NCI-H2171 (cell line): ENCODE results near the gene HMGB3.
"Not testable (repeated sequence)": the region's sequence is repeated elsewhere in the genome, so short reads cannot be mapped to it uniquely, and the experiment has no call there.

Experiments used
- DNase-seq: peaks from one replicate; lab custom pipeline; 2025; lab: John Stamatoyannopoulos, UW

HMGB3 gene

DNA sequence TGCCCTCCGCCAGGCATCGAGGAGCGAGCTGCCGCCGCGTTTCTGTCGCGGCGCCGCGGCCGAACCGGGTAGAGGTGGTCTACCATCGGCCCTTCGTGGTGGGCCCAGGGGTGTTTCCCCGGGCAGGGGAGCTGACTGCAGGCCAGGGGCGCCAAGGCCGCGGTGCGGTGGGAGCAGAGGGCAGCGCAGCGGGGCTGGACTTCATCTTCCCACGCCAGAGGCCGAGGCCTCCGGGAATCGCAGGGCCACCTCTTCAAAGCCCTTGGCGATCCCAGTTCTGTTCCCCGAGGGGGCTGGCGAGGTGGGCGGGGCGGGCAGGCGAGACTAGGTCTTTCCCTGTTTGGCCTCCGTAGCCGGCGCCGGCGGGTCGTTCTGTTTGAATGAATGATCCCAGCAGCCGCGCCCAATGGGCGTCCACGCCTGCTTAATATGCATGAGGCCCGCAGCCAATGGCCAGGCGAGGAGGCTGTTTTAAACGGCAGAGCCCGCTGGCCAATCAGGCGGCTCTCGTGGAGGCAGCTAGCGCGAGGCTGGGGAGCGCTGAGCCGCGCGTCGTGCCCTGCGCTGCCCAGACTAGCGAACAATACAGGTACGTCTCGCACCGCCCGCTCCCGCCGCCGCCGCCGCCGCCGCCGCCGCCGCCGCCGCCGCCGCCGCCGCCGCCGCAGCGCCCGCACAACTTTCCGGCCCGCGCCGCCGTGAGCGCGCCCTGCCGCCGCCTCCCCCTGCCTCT lies at the start of gene HMGB3:
Gene HMGB3 (plus strand): TSS at position 548 of the 733 bp plus-strand sequence. CDS start 2,265 bp downstream, outside the sequence.
- peak; percentile 86 for DNase-seq

DNA sequence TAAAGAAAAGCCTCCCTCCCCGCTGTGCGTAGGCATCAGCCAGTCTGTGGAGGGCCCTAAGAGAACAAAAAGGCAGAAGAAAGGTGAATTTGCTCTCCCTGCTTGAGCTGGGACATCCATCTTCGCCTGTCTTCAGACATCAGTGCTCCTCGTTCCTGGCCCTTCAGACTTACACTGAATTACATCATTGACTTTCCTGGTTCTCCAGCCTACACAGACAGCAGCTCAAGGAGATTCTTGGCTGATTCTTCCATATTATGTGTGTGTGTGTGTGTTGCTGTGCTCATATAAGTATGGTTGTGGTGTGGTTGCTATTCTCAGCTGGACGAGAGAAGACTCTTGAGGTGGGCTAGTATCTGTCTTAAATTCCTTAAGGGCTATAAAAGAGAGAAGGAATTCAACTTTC lies 49.2 kb upstream of the HMGB3 start:
- no peak for DNase-seq

DNA sequence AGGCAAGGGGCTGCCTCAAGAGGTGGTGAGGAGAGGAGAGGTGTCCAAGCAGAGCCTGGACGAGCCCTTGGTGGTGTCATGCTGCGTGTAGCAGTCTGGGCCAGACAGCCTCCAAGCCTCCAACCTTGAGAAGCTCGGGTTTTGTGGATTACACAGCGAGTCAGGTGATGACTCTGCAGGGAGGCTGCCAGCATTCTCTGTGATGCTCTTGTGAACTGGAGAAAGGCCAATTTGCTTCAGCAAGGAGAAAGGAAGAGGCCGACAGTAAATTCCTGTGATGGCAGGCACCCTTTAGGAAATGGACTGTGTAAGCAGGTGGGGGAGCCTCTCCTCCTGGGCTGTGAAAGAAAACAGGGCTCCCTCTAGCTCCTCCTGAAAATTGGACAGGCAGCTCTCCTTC lies 48.7 kb upstream of the HMGB3 start:
- no peak for DNase-seq

DNA sequence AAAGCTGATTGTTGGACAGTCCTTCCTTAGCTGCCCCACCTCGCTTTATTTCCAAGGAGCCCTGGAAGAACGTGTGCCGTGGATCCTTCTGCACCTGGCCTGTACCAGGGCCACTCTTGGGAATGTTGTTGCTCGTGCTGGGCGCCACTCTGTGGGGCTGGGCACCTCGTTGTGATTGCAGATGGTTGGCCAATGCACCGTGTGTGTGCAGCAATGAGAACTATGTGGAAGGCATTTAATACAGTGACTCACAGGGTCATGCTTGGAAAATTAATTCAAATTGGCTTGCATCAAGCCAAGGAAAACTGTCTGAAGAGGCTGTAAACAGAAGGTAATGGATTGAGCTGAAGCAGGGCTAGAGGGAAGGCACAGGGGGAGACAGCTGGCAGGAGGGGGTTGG lies 47.7 kb upstream of the HMGB3 start:
- no peak for DNase-seq

- DNase-seq = no peak
Measured at GRCh38 chrX:150936556-150936955, 46.6 kb upstream of the HMGB3 start.

DNA sequence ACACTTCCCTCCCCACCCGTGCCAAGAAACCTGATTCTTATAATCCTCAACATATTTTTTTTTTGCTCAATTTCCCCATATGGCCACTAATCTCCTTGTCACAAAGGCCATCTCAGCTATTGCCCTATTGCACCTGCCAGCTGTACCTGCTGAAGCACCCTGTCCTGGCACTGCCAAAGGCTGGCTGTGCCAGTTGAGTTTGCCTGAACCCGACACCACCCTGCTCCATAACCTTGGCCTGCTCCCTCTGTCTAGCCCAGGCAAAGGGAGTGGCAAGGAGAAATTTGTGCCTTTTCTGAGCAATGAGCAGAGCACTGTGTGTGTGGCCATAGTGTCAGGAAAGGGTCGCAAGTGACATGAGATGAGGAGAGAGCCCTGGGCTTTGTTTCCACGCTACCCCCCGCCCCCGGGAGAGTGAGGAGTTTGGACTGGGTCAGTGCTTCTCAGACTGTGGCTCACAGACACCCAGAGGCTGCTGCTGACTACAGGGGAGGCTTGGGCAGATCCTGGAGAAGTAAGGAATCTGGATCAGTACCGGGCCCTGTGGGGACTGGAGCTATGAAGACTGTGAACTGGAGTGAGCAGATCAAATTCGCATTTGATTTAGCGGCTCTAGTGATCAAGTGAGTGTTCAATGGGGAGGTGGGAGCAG lies 42.2 kb upstream of the HMGB3 start:
- peak; percentile 19 for DNase-seq

DNA sequence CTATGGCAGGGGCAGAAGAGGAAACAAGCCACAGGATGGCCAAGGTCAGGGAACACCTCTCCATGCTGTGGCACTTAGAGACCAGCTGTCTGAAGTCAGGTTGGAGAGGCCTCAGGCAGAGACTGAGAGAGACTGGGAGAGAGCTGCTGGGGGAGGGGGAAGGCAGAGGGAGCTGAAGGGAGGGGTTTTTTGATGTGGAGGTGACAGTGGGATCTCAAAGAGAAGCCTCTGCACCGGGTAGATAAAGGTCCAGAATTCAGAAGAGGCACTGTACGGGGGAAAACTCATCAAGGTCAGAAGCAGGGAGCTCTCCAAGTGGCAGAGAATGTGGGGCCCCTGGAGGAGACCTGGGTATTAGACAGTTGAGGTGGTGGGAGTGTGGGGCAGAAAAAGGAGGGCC lies 41.6 kb upstream of the HMGB3 start:
- DNase-seq = no peak

DNA sequence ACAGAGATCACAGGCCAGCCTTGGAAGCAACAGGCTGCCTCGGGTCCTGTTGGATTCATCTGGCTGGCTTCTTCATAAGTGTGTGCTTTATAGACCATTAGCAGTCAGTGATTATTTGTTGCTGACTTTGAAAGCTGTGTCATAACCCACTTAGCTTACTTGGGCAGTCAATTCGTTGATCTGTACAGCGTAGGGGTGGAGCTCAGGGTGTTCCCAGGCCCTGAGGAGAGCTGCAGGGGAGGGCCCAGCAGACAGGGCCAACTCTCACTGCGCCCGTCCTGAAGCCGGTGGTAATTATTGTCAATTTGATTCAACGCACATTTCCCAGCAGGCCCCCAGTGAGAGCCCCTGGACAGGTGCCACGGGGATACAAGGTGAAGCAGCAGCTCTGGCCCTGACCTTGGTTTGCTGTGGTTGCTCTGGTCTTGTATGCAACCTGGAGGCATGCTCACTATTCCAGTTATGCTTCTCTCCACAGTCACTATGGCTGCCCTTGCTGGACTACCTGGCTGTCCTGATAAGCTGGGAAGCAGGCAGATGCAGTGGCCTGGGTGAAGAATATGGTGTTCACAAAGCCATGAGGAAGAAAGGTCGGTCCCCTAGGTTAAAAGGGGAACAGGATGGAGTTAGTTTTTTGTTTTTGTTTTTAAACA lies 40.1 kb upstream of the HMGB3 start:
- DNase-seq = no peak

- no peak for DNase-seq
Measured at GRCh38 chrX:150944233-150944632, 38.9 kb upstream of the HMGB3 start.

GRCh38 chrX:150954951-150955350 lies 28.2 kb upstream of the HMGB3 start:
- no peak for DNase-seq

DNA sequence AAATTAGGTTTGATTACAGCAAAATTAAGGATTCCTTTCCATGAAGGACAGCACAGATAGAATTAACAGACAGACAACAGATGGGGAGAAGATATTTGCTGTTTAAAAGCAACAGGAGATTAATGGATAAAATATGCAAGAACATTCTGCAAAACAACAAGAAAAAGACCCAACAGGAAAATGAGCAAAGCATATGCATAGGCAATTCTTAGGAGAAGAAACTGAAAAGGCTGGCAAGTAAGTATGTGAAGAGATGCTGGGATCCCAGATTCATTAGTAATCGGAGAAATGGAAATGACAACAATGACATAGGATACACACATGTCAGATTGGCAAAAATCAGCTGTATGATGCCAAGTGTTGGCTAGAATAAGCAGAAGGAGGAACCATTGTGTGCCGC lies 27.5 kb upstream of the HMGB3 start:
- no peak for DNase-seq

- DNase-seq = peak; percentile 5
Measured at GRCh38 chrX:150958177-150958576, 25.0 kb upstream of the HMGB3 start.

DNA sequence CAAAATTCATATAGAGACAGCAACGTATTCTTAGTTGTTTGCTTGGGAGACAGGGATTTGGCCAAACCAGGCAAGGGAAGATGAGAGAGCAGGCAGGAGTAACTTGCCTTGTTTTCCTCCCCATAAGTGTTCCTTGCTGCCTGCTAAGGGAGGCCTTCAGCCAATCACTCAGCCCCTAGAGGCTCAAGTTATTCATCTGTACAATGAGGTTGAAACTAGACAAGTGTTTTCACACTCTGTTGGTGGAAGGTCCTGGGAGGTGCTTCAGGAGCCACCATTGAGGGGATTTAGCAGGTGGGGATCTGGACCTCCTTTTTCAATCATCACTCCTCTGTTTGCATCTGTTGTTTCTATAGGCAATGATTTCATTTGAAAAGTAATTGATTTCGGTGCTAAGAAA lies 23.6 kb upstream of the HMGB3 start:
- no peak for DNase-seq

GRCh38 chrX:150961631-150962030 lies 21.5 kb upstream of the HMGB3 start:
- no peak for DNase-seq

DNA sequence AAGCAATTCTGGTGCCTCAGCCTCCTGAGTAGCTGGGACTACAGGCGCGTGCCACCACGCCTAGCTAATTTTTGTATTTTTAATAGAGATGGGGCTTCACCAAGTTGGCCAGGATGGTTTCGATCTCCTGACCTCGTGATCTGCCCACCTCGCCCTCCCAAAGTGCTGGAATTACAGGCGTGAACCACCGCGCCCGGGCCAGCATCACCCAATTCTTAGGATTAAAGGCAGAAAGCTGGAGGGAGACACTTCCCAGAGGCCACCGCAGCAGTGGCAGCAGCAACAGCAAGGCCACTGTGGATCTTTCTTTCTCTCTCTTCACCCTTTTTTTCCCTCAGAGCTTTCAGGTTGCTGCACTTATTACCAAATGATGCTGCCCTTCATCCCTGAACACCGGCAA lies 18.7 kb upstream of the HMGB3 start:
- not testable (repeated sequence) for DNase-seq

DNA sequence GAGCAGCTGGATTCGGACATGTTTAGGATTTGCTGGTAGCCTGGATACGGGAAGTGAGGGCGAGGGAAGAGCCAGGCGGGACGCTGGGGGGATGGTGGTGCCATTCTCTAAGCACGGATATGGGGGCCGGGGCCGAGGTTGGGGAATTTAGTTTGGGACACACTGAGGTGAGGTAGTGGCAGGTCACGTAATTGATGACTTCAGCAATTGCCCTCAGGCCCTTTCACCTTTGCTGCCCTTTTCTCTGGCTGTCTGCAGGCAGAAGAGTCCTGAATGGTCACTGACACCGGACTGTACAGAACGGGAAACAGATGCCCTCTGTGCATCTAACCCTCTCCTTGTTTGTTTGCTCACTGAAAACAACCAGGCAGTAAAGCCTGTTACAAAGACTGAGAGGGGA lies 16.9 kb upstream of the HMGB3 start:
- no peak for DNase-seq

DNA sequence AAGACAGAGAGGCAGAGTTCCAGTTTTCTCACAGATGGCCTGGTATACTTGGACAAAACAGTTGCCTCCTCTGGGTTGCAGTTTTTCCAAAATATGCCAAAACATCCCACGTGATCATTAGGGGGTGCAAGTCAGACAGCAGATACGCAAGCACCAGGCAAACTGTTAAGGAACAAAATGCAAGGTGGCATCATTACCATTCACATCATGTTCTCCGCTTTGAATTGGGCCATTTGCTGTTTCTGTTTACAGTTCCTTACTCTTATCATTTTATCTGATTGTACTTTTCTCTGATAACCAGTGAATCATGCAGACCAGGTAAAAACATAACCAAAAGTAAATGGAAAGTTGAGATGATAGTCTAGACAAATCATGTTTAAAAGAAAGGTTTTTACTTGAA lies 16.4 kb upstream of the HMGB3 start:
- no peak for DNase-seq

- DNase-seq = no peak
Measured at GRCh38 chrX:150967786-150968185, 15.3 kb upstream of the HMGB3 start.

GRCh38 chrX:150968862-150969720 lies 14.0 kb upstream of the HMGB3 start:
- no peak for DNase-seq

DNA sequence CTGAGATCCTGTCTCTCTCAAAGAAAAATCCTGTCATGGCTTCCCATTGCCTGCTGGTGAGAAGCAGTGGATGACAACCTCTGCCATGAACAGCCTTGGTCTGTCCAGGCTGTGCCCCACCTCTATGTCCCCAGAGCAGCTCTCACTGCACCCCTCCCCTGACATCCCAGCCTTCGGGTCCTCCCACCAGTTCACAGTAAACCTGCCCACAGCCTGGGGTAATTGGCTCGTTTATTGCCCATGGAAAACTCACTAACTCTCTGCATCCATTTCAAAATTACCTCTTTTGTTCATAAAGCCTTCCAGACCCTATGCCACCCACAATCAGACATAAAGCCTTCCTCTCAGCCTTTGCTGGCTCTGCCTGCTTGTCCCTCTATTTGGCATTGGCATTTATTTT lies 10.7 kb upstream of the HMGB3 start:
- no peak for DNase-seq

- no peak for DNase-seq
Measured at GRCh38 chrX:150975655-150976390, 7.3 kb upstream of the HMGB3 start.
